Caco-2 (cell line): ENCODE data around the gene NTNG1. TPM values are rescaled to one million over a fixed set of nuclear protein-coding genes. Genes with fewer than 3 reads are reported as not detected.

Source experiments
- BruUV-seq: library from RNA; stranded (reverse); fragments of 400-500 nt; replicated peaks from 2 replicates; lab custom pipeline; 2021; lab: Mats Ljungman, UMichigan
- CTCF ChIA-PET: fragments of 300-600 bp; sonication (Branson Sonifier 250); formaldehyde crosslinking; loops from one replicate; lab custom pipeline; 2022; ENCODE audit warnings: antibody characterized with exemption; lab: Charles Lee
- POLR2A ChIA-PET: fragments of 300-600 bp; sonication (Branson Sonifier 250); formaldehyde crosslinking; loops from one replicate; lab custom pipeline; 2022; ENCODE audit warnings: antibody characterized with exemption; lab: Charles Lee
- DNase-seq, 2 experiments: peaks; one replicate each; pipeline versions ENCODE4 v3.0.0 to v3.0.0-alpha.2; 2020 to 2022
- H3K27me3 ChIP-seq: replicated peaks from 2 replicates; pipeline ENCODE4 v1.6.0; 2011; ENCODE audit warnings: low read length; ENCODE audit not compliant: control insufficient read depth, insufficient read depth
- H3K36me3 ChIP-seq: 2 replicates; pipeline ENCODE4 v1.5.1; 2011; ENCODE audit warnings: low read length; ENCODE audit not compliant: control insufficient read depth, insufficient read depth
- H3K4me1 ChIP-seq: fragments of 250-450 bp; sonication (Bioruptor Pico); 2 replicates; pipeline ENCODE4 v1.5.1; 2020; ENCODE audit warnings: mild to moderate bottlenecking
- H3K4me3 ChIP-seq: 2 replicates; pipeline ENCODE4 v1.5.1; 2011; ENCODE audit warnings: low read depth, mild to moderate bottlenecking, control low read depth, low read length
- H3K9me3 ChIP-seq: fragments of 250-450 bp; sonication (Bioruptor Pico); 2 replicates; pipeline ENCODE4 v1.5.1; 2020; ENCODE audit warnings: mild to moderate bottlenecking, moderate library complexity
- H3K27ac Mint-ChIP-seq: one replicate; pipeline ENCODE4 v1.8.0; 2022; ENCODE audit warnings: mixed read lengths; ENCODE audit not compliant: unreplicated experiment
- H3K27me3 Mint-ChIP-seq: one replicate; pipeline ENCODE4 v1.8.0; 2022; ENCODE audit warnings: mixed read lengths; ENCODE audit not compliant: insufficient read depth, unreplicated experiment
- H3K36me3 Mint-ChIP-seq: one replicate; pipeline ENCODE4 v1.8.0; 2022; ENCODE audit warnings: mild to moderate bottlenecking, mixed read lengths; ENCODE audit not compliant: insufficient read depth, unreplicated experiment
- H3K4me1 Mint-ChIP-seq: one replicate; pipeline ENCODE4 v1.8.0; 2022; ENCODE audit warnings: low read depth, mixed read lengths; ENCODE audit not compliant: unreplicated experiment
- H3K4me3 Mint-ChIP-seq: one replicate; pipeline ENCODE4 v1.8.0; 2022; ENCODE audit warnings: mild to moderate bottlenecking, moderate library complexity, mixed read lengths; ENCODE audit not compliant: unreplicated experiment
- H3K9me3 Mint-ChIP-seq: one replicate; pipeline ENCODE4 v1.8.0; 2022; ENCODE audit warnings: mixed read lengths; ENCODE audit not compliant: unreplicated experiment
- intact Hi-C: fragments of 100-400 bp; cut with micrococcal nuclease; formaldehyde crosslinking; loops from one replicate; pipeline ENCODE4 v1.10.0; 2022; ENCODE audit not compliant: unreplicated experiment
- total RNA-seq: library from RNA; stranded (reverse); gene quantifications from 2 replicates; pipeline ENCODE4 v1.2.3, GENCODE V29; 2022
- TF ChIP-seq, protein P1 (sequence below), 2 experiments: fragments of 200-600 bp in 1 of 2; IDR thresholded peaks; 1 replicate in 1 of 2; 2 replicates in 1 of 2; pipeline versions ENCODE4 v1.5.1 to v1.8.0; 2011 to 2022; ENCODE audit warnings: antibody characterized with exemption in 1 of 2, control low read depth in 1 of 2, inconsistent platforms in 1 of 2, low read depth in 1 of 2, low read length in 1 of 2, mild to moderate bottlenecking in 1 of 2, moderate library complexity in 1 of 2; ENCODE audit not compliant: insufficient read depth in 1 of 2, severe bottlenecking in 1 of 2, unreplicated experiment in 1 of 2

The NTNG1 gene
- total RNA-seq, 1 experiment from 2014 or later = not detected

DNA sequence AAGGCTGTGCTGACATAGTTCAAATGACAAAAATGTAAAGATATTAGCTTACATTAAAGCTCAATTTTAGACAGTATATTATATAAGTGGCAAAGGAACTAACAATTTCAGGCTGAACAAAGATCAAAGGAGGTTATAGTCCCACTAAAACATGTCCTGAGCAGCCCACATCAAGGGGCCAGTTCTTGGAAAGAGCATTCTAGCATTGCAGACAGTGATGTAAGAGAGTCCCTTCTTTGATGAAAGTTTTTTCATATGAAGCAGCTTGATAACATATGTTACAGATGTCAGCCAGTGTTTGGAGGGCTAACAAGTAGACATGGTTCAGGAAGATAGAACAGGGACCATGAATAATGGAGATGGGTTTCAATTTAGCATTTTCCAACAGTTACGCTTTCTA, 301.7 kb downstream of the NTNG1 start:
- DNase-seq = no peak
- ChIA-PET CTCF (no interaction called here), POLR2A (no interaction called here)
- Mint-ChIP-seq H3K27me3 (no peaks in the 10 kb centered on the region), H3K9me3 (no peaks in the 10 kb centered on the region), H3K36me3 (no peaks in the 10 kb centered on the region), H3K4me1 (no peaks in the 10 kb centered on the region), H3K4me3 (no peak overlapping the region), H3K27ac (no peak overlapping the region)
- no peaks in the 10 kb centered on the region for H3K4me1 ChIP-seq
- no peaks in the 10 kb centered on the region for H3K9me3 ChIP-seq
- no peak overlapping the region for H3K4me3 ChIP-seq
- no peaks in the 10 kb centered on the region for H3K36me3 ChIP-seq
- H3K27me3 ChIP-seq = no peaks in the 10 kb centered on the region
- BruUV-seq = no TSS peak
- TF ChIP-seq, protein P1, sequence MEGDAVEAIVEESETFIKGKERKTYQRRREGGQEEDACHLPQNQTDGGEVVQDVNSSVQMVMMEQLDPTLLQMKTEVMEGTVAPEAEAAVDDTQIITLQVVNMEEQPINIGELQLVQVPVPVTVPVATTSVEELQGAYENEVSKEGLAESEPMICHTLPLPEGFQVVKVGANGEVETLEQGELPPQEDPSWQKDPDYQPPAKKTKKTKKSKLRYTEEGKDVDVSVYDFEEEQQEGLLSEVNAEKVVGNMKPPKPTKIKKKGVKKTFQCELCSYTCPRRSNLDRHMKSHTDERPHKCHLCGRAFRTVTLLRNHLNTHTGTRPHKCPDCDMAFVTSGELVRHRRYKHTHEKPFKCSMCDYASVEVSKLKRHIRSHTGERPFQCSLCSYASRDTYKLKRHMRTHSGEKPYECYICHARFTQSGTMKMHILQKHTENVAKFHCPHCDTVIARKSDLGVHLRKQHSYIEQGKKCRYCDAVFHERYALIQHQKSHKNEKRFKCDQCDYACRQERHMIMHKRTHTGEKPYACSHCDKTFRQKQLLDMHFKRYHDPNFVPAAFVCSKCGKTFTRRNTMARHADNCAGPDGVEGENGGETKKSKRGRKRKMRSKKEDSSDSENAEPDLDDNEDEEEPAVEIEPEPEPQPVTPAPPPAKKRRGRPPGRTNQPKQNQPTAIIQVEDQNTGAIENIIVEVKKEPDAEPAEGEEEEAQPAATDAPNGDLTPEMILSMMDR (IDR thresholded peaks at IDR 0.05; ENCODE audit: insufficient read depth in 1 of 2, low read depth in 1 of 2, low read length in 1 of 2, severe bottlenecking in 1 of 2, unreplicated experiment in 1 of 2) = no peak
- intact Hi-C loops = no loop called here

DNA sequence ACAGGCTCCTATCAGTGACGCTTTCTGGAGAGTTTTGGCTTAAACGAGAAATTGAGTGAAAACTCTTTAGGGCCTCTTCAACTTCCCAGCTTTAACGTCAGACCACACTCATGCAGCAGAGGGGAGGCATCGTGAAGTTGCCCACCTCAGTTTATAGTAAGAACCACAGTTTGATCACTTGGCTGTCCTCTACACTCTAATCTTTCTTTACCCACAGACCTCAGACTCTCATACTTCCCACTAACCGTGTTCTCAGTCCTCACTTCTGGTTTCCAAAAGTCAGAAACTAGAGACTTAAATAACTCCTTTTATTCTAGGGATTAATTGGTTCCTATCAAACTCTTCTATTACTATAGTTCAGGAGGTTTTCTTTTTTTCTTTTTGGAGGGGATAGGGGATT, 302.2 kb downstream of the NTNG1 start:
- Mint-ChIP-seq H3K4me1 (no peaks in the 10 kb centered on the region), H3K27me3 (no peaks in the 10 kb centered on the region), H3K27ac (no peak overlapping the region), H3K4me3 (no peak overlapping the region), H3K36me3 (no peaks in the 10 kb centered on the region), H3K9me3 (no peaks in the 10 kb centered on the region)
- DNase-seq = no peak
- intact Hi-C loops = no loop called here
- TF ChIP-seq, protein P1 (IDR thresholded peaks at IDR 0.05; ENCODE audit: insufficient read depth in 1 of 2, low read depth in 1 of 2, low read length in 1 of 2, severe bottlenecking in 1 of 2, unreplicated experiment in 1 of 2) = no peak
- H3K9me3 ChIP-seq = no peaks in the 10 kb centered on the region
- CTCF ChIA-PET = no interaction called here
- H3K4me3 ChIP-seq = no peak overlapping the region
- no peaks in the 10 kb centered on the region for H3K27me3 ChIP-seq
- POLR2A ChIA-PET = no interaction called here
- H3K4me1 ChIP-seq = no peaks in the 10 kb centered on the region
- H3K36me3 ChIP-seq = no peaks in the 10 kb centered on the region
- BruUV-seq = no TSS peak

DNA sequence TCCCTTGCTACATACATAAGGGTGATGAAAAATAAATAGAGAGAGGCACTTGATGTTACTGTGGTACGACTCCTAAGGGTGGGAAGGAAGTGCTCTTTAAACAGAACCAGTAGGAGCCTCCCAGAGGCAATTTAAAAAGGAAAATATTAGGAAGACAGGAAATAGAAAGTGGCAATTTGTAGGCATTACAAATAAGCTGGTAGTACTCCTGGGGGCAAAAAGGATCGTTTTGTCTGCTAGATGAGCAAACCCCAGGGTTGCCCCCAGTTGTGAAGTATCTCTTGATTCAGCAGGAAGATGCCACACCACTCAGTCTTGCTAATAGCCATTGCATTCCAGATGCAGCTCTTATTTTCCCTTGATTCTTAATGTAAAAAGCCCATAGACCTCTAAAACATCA, 303.0 kb downstream of the NTNG1 start:
- no peak for DNase-seq
- ChIA-PET POLR2A (no interaction called here), CTCF (no interaction called here)
- H3K4me3 Mint-ChIP-seq = no peak overlapping the region
- no peaks in the 10 kb centered on the region for H3K4me1 Mint-ChIP-seq
- H3K27me3 Mint-ChIP-seq = no peaks in the 10 kb centered on the region
- no peak overlapping the region for H3K27ac Mint-ChIP-seq
- H3K36me3 Mint-ChIP-seq = no peaks in the 10 kb centered on the region
- H3K9me3 Mint-ChIP-seq = no peaks in the 10 kb centered on the region
- Histone ChIP-seq H3K4me1 (no peaks in the 10 kb centered on the region), H3K4me3 (no peak overlapping the region), H3K9me3 (no peaks in the 10 kb centered on the region), H3K27me3 (no peaks in the 10 kb centered on the region), H3K36me3 (no peaks in the 10 kb centered on the region)
- TF ChIP-seq, protein P1 (IDR thresholded peaks at IDR 0.05; ENCODE audit: insufficient read depth in 1 of 2, low read depth in 1 of 2, low read length in 1 of 2, severe bottlenecking in 1 of 2, unreplicated experiment in 1 of 2) = no peak
- intact Hi-C loops = no loop called here
- BruUV-seq = no TSS peak
